ENCODE data around the gene MCRIP2. TPM values are rescaled to one million over a fixed set of nuclear protein-coding genes. Genes with fewer than 3 reads are reported as not detected.

MCRIP2 gene
- total and polyA plus RNA-seq, 2 experiments from 2014 or later: 64.3 to 67.7 TPM

DNA sequence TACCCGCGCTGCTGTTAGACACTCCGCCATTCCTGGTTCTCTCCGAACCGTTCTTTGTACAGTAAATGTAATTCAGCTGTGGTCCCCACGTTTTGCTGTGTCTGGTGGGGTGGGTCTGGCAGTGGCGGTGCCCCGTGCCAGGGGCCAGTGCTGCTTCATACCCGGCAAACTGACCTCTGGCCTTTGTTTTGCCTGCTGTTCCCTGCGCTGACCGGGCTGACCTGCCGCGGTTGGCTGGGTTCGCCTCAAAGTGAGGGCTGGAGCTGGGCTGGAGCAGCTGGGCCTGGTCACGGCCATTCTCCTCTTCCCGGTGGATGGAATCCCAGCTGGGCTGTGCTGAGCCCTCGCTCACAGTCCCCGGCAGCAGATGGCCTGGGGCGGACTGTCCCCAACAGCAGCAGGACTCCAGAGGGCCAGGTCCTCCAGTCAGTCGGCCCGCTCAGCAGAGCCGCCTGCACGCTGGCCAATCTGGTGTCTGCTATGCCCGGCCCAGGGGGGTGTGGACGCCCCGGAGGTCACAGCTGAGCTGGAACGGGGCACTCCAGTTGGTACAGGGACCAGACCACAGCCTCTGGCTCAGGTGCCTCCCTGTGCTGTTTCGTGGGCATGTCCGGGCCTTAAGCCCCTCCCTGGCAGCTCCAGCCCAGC lies 12.3 kb upstream of the MCRIP2 start:
- H3K4me3 Mint-ChIP-seq: no peak overlapping the region
- 0 out of 2 replicates have a peak, but pooled peaks cover 1% of the 10 kb centered on the region for H3F3A ChIP-seq (replicated peaks; ENCODE audit: low read depth)
- TF ChIP-seq EZH2phosphoT487 (IDR thresholded peaks at IDR 0.05; ENCODE audit: unreplicated experiment) (no peak), JUNB (IDR thresholded peaks at IDR 0.05; ENCODE audit: unreplicated experiment) (no peak), STAT1 (IDR thresholded peaks at IDR 0.05; ENCODE audit: unreplicated experiment) (no peak), ZNF114 (CRISPR knock-in tag; IDR thresholded peaks at IDR 0.05) (no peak), CREB1 (CRISPR knock-in tag; IDR thresholded peaks at IDR 0.05; ENCODE audit: low read depth) (no peak), EZH2 (IDR thresholded peaks at IDR 0.05; ENCODE audit: low read depth, unreplicated experiment) (no peak), ZNF331 (CRISPR knock-in tag; IDR thresholded peaks at IDR 0.05; ENCODE audit: low read depth) (no peak)
- TF ChIP-seq, protein P1, sequence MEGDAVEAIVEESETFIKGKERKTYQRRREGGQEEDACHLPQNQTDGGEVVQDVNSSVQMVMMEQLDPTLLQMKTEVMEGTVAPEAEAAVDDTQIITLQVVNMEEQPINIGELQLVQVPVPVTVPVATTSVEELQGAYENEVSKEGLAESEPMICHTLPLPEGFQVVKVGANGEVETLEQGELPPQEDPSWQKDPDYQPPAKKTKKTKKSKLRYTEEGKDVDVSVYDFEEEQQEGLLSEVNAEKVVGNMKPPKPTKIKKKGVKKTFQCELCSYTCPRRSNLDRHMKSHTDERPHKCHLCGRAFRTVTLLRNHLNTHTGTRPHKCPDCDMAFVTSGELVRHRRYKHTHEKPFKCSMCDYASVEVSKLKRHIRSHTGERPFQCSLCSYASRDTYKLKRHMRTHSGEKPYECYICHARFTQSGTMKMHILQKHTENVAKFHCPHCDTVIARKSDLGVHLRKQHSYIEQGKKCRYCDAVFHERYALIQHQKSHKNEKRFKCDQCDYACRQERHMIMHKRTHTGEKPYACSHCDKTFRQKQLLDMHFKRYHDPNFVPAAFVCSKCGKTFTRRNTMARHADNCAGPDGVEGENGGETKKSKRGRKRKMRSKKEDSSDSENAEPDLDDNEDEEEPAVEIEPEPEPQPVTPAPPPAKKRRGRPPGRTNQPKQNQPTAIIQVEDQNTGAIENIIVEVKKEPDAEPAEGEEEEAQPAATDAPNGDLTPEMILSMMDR (conservative IDR thresholded peaks at IDR 0.05; ENCODE audit: low read depth in 2 of 2): no peak
- TF ChIP-seq, protein P2, sequence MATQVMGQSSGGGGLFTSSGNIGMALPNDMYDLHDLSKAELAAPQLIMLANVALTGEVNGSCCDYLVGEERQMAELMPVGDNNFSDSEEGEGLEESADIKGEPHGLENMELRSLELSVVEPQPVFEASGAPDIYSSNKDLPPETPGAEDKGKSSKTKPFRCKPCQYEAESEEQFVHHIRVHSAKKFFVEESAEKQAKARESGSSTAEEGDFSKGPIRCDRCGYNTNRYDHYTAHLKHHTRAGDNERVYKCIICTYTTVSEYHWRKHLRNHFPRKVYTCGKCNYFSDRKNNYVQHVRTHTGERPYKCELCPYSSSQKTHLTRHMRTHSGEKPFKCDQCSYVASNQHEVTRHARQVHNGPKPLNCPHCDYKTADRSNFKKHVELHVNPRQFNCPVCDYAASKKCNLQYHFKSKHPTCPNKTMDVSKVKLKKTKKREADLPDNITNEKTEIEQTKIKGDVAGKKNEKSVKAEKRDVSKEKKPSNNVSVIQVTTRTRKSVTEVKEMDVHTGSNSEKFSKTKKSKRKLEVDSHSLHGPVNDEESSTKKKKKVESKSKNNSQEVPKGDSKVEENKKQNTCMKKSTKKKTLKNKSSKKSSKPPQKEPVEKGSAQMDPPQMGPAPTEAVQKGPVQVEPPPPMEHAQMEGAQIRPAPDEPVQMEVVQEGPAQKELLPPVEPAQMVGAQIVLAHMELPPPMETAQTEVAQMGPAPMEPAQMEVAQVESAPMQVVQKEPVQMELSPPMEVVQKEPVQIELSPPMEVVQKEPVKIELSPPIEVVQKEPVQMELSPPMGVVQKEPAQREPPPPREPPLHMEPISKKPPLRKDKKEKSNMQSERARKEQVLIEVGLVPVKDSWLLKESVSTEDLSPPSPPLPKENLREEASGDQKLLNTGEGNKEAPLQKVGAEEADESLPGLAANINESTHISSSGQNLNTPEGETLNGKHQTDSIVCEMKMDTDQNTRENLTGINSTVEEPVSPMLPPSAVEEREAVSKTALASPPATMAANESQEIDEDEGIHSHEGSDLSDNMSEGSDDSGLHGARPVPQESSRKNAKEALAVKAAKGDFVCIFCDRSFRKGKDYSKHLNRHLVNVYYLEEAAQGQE (IDR thresholded peaks at IDR 0.05; ENCODE audit: unreplicated experiment): no peak
- H3K4me1 ChIP-seq (ENCODE audit: insufficient read depth): peaks cover 13% of the 10 kb centered on the region
- H2AFZ ChIP-seq: no peak overlapping the region
- peak overlapping the region; percentile 74; the same call in 1 of the 2 replicates for H3K4me2 ChIP-seq
- ATAC-seq (no peak), DNase-seq (ENCODE audit: low spot score) (no peak)
- peaks cover 16% of the 10 kb centered on the region for H3K27me3 Mint-ChIP-seq (ENCODE audit: insufficient read depth, low read depth, poor library complexity)
- H3K36me3 ChIP-seq (ENCODE audit: insufficient read depth): no peaks in the 10 kb centered on the region
- H3K36me3 Mint-ChIP-seq (ENCODE audit: low read depth): no peaks in the 10 kb centered on the region; the same call in 2 of the 3 replicates
- H4K20me1 ChIP-seq (replicated peaks; ENCODE audit: insufficient read depth): 0 out of 2 replicates have a peak, but pooled peaks cover 4% of the 10 kb centered on the region
- H3K27ac Mint-ChIP-seq: peak overlapping the region; percentile 77
- no peak overlapping the region for H3K4me3 ChIP-seq
- H3K79me2 ChIP-seq (replicated peaks; ENCODE audit: insufficient read depth): no peaks in the 10 kb centered on the region
- no peaks in the 10 kb centered on the region for H3K27me3 ChIP-seq (ENCODE audit: insufficient read depth)
- no peaks in the 10 kb centered on the region for H3K9me2 ChIP-seq (ENCODE audit: insufficient read depth)
- no peak overlapping the region for H3K27ac ChIP-seq (ENCODE audit: low read depth)
- peaks cover 17% of the 10 kb centered on the region for H3K4me1 Mint-ChIP-seq
- H3K9me3 Mint-ChIP-seq: no peaks in the 10 kb centered on the region

DNA sequence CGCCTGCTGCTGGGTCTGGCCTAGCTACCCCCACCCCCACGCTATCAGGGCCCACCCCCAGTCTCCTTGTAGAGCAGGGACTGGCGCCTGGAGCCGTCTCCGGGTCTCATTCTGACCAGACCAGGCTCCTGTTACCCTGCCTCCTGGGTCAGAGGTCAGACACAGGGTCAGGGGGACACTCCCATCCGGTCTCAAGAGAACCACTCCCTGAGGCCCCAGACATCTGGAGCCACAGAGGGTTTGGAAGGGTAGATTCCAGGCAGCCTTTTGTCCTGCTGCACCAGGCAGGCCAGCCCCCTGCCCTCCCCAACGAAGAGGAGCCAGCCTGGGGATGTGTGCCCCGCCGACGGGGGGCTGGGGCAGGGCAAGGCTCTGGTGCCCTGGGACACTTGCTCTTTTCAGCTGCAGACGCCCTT lies 11.8 kb upstream of the MCRIP2 start:
- Mint-ChIP-seq H3K9me3 (no peaks in the 10 kb centered on the region), H3K4me3 (no peak overlapping the region), H3K27me3 (ENCODE audit: insufficient read depth, low read depth, poor library complexity) (peaks cover 16% of the 10 kb centered on the region), H3K36me3 (ENCODE audit: low read depth) (no peaks in the 10 kb centered on the region; the same call in 2 of the 3 replicates), H3K4me1 (peaks cover 12% of the 10 kb centered on the region), H3K27ac (peak overlapping the region; percentile 89)
- no peaks in the 10 kb centered on the region for H3K9me2 ChIP-seq (ENCODE audit: insufficient read depth)
- no peaks in the 10 kb centered on the region for H3K27me3 ChIP-seq (ENCODE audit: insufficient read depth)
- no peak overlapping the region for H2AFZ ChIP-seq
- peak overlapping the region; percentile 74 for H3K4me2 ChIP-seq
- H4K20me1 ChIP-seq (replicated peaks; ENCODE audit: insufficient read depth): no peaks in the 10 kb centered on the region
- no peak overlapping the region for H3K4me3 ChIP-seq
- DNase-seq (ENCODE audit: low spot score) (no peak), ATAC-seq (peak; percentile 37)
- H3K4me1 ChIP-seq (ENCODE audit: insufficient read depth): peaks cover 13% of the 10 kb centered on the region
- no peaks in the 10 kb centered on the region for H3F3A ChIP-seq (replicated peaks; ENCODE audit: low read depth)
- no peaks in the 10 kb centered on the region for H3K36me3 ChIP-seq (ENCODE audit: insufficient read depth)
- TF ChIP-seq CREB1 (CRISPR knock-in tag; IDR thresholded peaks at IDR 0.05; ENCODE audit: low read depth) (no peak), EZH2 (IDR thresholded peaks at IDR 0.05; ENCODE audit: low read depth, unreplicated experiment) (no peak), ZNF114 (CRISPR knock-in tag; IDR thresholded peaks at IDR 0.05) (no peak), JUNB (IDR thresholded peaks at IDR 0.05; ENCODE audit: unreplicated experiment) (no peak), STAT1 (IDR thresholded peaks at IDR 0.05; ENCODE audit: unreplicated experiment) (no peak)
- TF ChIP-seq, protein P3, sequence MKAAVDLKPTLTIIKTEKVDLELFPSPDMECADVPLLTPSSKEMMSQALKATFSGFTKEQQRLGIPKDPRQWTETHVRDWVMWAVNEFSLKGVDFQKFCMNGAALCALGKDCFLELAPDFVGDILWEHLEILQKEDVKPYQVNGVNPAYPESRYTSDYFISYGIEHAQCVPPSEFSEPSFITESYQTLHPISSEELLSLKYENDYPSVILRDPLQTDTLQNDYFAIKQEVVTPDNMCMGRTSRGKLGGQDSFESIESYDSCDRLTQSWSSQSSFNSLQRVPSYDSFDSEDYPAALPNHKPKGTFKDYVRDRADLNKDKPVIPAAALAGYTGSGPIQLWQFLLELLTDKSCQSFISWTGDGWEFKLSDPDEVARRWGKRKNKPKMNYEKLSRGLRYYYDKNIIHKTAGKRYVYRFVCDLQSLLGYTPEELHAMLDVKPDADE (IDR thresholded peaks at IDR 0.05): no peak
- TF ChIP-seq, protein P1 (conservative IDR thresholded peaks at IDR 0.05; ENCODE audit: low read depth in 2 of 2): no peak
- peak overlapping the region; percentile 74; the same call in 1 of the 2 replicates for H3K27ac ChIP-seq (ENCODE audit: low read depth)
- H3K79me2 ChIP-seq (replicated peaks; ENCODE audit: insufficient read depth): no peaks in the 10 kb centered on the region; the same call in 1 of the 2 replicates

Measured in GM23338 (cell line).